ENCODE results near the gene TTC3. TPM values are rescaled to one million over a fixed set of nuclear protein-coding genes. Genes with fewer than 3 reads are reported as not detected.
A peak's percentile ranks its signal among the peaks of the same experiment; 100 is the strongest.

TTC3 gene
- total RNA-seq, 1 donor from 2014 or later = 74.1 TPM

GRCh38 chr21:37059181-37059580 lies 13.9 kb upstream of the TTC3 start:
- no peak overlapping the region for H3K4me3 ChIP-seq (ENCODE audit: low read depth, low read length)
- TF ChIP-seq CTCF (conservative IDR thresholded peaks at IDR 0.05; ENCODE audit: low read depth, low read length) = no peak
- no peak for DNase-seq (ENCODE audit: low read depth)

DNA sequence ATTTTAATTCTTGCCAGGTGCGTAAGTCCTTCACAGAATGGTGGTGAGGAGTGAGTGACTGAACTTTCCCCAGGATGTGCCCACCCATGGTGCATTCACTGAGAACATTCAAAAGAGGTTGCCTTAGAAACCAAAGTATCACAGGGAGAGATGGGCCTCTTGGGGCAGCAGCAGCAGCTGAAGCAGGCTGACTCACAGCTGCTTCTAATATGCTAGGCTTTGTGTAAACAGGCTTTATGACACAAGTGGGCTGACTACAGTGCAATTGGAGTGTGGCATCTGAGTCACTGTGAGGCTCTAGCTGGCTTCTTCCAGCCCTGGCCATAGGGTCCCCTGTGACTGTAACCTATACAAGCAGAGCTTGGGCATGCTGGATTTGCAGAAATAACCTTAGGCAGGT lies 12.8 kb upstream of the TTC3 start:
- no peak overlapping the region for H3K4me3 ChIP-seq (ENCODE audit: low read depth, low read length)
- peak; percentile 27 for TF ChIP-seq CTCF (conservative IDR thresholded peaks at IDR 0.05; ENCODE audit: low read depth, low read length)
- peak; percentile 68 for DNase-seq (ENCODE audit: low read depth)

- no peak overlapping the region for H3K4me3 ChIP-seq (ENCODE audit: low read depth, low read length)
- TF ChIP-seq CTCF (conservative IDR thresholded peaks at IDR 0.05; ENCODE audit: low read depth, low read length) = no peak
- DNase-seq (ENCODE audit: low read depth) = no peak
Observed at GRCh38 chr21:37061926-37062592, 11.0 kb upstream of the TTC3 start.

- TF ChIP-seq CTCF (conservative IDR thresholded peaks at IDR 0.05; ENCODE audit: low read depth, low read length) = no peak
- DNase-seq (ENCODE audit: low read depth) = no peak
- H3K4me3 ChIP-seq (ENCODE audit: low read depth, low read length) = no peak overlapping the region
Observed at GRCh38 chr21:37062593-37062935, 10.5 kb upstream of the TTC3 start.

DNA sequence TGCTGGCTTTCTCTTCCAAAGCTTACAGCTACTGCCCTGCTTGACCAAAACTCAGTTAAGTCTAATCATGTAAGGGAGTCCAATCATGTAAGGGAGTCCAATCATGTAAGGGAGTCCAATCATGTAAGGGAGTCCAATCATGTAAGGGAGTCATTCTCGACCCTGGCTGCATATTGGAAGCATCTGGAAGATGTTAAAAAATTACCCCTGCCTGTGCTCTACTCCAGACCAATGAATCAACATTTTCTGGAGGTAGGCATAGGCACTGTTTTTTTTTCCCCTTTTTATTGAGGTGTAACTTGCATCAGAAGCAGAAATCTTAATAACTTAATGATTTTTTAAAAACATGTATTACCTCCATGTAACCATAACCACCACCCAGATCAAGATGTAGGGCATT lies 9.6 kb upstream of the TTC3 start:
- H3K4me3 ChIP-seq (ENCODE audit: low read depth, low read length) = no peak overlapping the region
- no peak for DNase-seq (ENCODE audit: low read depth)
- TF ChIP-seq CTCF (conservative IDR thresholded peaks at IDR 0.05; ENCODE audit: low read depth, low read length) = no peak

- DNase-seq (ENCODE audit: low read depth) = no peak
- TF ChIP-seq CTCF (conservative IDR thresholded peaks at IDR 0.05; ENCODE audit: low read depth, low read length) = no peak
- H3K4me3 ChIP-seq (ENCODE audit: low read depth, low read length) = no peak overlapping the region
Observed at GRCh38 chr21:37064841-37065240, 8.2 kb upstream of the TTC3 start.

DNA sequence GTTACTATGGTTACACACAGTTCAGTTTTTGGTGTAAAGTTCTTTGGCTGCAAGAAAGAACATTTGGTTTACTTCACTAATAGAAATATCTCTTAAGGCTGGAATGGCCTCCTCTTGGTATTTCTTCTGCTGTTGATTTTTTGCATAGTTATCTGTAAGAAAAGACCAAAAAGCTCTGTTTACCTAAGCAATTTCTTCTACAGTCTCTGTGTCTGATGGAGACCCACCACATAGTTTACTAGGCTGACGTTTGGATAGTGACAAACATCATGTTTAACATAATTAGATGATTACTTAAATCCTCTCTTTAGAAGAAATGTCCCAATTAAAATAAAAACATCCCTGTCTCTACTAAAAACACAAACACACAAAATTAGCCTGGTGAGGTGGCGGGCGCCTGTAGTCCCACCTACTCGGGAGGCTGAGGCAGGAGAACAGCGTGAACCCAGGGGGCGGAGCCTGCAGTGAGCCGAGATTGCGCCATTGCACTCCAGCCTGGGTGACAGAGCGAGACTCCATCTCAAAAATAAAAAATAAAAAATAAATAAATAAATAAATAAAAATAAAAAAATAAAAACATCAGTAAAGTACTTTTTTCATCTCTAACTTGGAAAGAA lies 7.4 kb upstream of the TTC3 start:
- no peak for DNase-seq (ENCODE audit: low read depth)
- TF ChIP-seq CTCF (conservative IDR thresholded peaks at IDR 0.05; ENCODE audit: low read depth, low read length) = no peak

More for the DNA sequence above, 7.4 kb upstream of the TTC3 start:
- no peak overlapping the region for H3K4me3 ChIP-seq (ENCODE audit: low read depth, low read length)
